ENCODE data around the gene KCNQ1.

Gene KCNQ1

GRCh38 chr11:2472428-2473186 lies 27.8 kb downstream of the KCNQ1 start:
- Histone ChIP-seq H3K36me3 (ENCODE audit: insufficient read depth, low read length) (no peaks in the 10 kb centered on the region), H2AFZ (ENCODE audit: low read depth, low read length) (no peak overlapping the region), H3K9ac (ENCODE audit: low read depth, low read length) (no peak overlapping the region), H3K4me2 (ENCODE audit: insufficient read depth, low read length) (no peak overlapping the region), H3K9me3 (ENCODE audit: insufficient read depth, low read length, severe bottlenecking) (no peaks in the 10 kb centered on the region), H3K4me3 (ENCODE audit: low read depth in 1 of 2, low read length in 2 of 2) (no peak overlapping the region), H4K20me1 (ENCODE audit: insufficient read depth, low read length) (peaks cover 19% of the 10 kb centered on the region), H3K27ac (ENCODE audit: low read length) (no peak overlapping the region), H3K4me1 (ENCODE audit: insufficient read depth, low read length) (peaks cover 1% of the 10 kb centered on the region), H3K27me3 (ENCODE audit: insufficient read depth, low read length, poor library complexity) (peaks cover 6% of the 10 kb centered on the region), H3K79me2 (ENCODE audit: insufficient read depth, low read length) (no peaks in the 10 kb centered on the region)
- DNase-seq = no peak
- no peak for ATAC-seq (ENCODE audit: insufficient read depth, low read depth)
- no peak for TF ChIP-seq EZH2 (IDR thresholded peaks at IDR 0.05; ENCODE audit: borderline replicate concordance, low read depth, low read length, severe bottlenecking)
- no peak for TF ChIP-seq CTCF (IDR thresholded peaks at IDR 0.05; ENCODE audit: borderline replicate concordance, extremely low read depth, low read length, poor library complexity, severe bottlenecking)

- Histone ChIP-seq H3K9me3 (ENCODE audit: insufficient read depth, low read length, severe bottlenecking) (no peaks in the 10 kb centered on the region), H3K79me2 (ENCODE audit: insufficient read depth, low read length) (no peaks in the 10 kb centered on the region), H3K4me3 (ENCODE audit: low read depth in 1 of 2, low read length in 2 of 2) (no peak overlapping the region), H3K4me2 (ENCODE audit: insufficient read depth, low read length) (no peak overlapping the region), H2AFZ (ENCODE audit: low read depth, low read length) (no peak overlapping the region), H3K4me1 (ENCODE audit: insufficient read depth, low read length) (no peaks in the 10 kb centered on the region), H4K20me1 (ENCODE audit: insufficient read depth, low read length) (peaks cover 12% of the 10 kb centered on the region), H3K36me3 (ENCODE audit: insufficient read depth, low read length) (no peaks in the 10 kb centered on the region), H3K27me3 (ENCODE audit: insufficient read depth, low read length, poor library complexity) (peaks cover 3% of the 10 kb centered on the region), H3K9ac (ENCODE audit: low read depth, low read length) (no peak overlapping the region), H3K27ac (ENCODE audit: low read length) (no peak overlapping the region)
- ATAC-seq (ENCODE audit: insufficient read depth, low read depth) (no peak), DNase-seq (no peak)
- TF ChIP-seq CTCF (IDR thresholded peaks at IDR 0.05; ENCODE audit: borderline replicate concordance, extremely low read depth, low read length, poor library complexity, severe bottlenecking) (no peak), EZH2 (IDR thresholded peaks at IDR 0.05; ENCODE audit: borderline replicate concordance, low read depth, low read length, severe bottlenecking) (no peak)
Measured at GRCh38 chr11:2473361-2474058, 28.7 kb downstream of the KCNQ1 start.

- H3K9ac ChIP-seq (ENCODE audit: low read depth, low read length) = no peak overlapping the region
- H3K4me2 ChIP-seq (ENCODE audit: insufficient read depth, low read length) = no peak overlapping the region
- no peak for ATAC-seq (ENCODE audit: insufficient read depth, low read depth)
- no peaks in the 10 kb centered on the region for H3K36me3 ChIP-seq (ENCODE audit: insufficient read depth, low read length)
- no peaks in the 10 kb centered on the region for H3K4me1 ChIP-seq (ENCODE audit: insufficient read depth, low read length)
- no peak overlapping the region for H3K4me3 ChIP-seq (ENCODE audit: low read depth in 1 of 2, low read length in 2 of 2)
- H4K20me1 ChIP-seq (ENCODE audit: insufficient read depth, low read length) = peaks cover 7% of the 10 kb centered on the region; the same call in 1 of the 2 replicates
- no peak for DNase-seq
- TF ChIP-seq EZH2 (IDR thresholded peaks at IDR 0.05; ENCODE audit: borderline replicate concordance, low read depth, low read length, severe bottlenecking) = no peak
- TF ChIP-seq CTCF (IDR thresholded peaks at IDR 0.05; ENCODE audit: borderline replicate concordance, extremely low read depth, low read length, poor library complexity, severe bottlenecking) = no peak
- H2AFZ ChIP-seq (ENCODE audit: low read depth, low read length) = no peak overlapping the region
- no peaks in the 10 kb centered on the region for H3K27me3 ChIP-seq (ENCODE audit: insufficient read depth, low read length, poor library complexity)
- no peak overlapping the region for H3K27ac ChIP-seq (ENCODE audit: low read length)
- peaks cover under 1% of the 10 kb centered on the region for H3K9me3 ChIP-seq (ENCODE audit: insufficient read depth, low read length, severe bottlenecking)
- H3K79me2 ChIP-seq (ENCODE audit: insufficient read depth, low read length) = no peaks in the 10 kb centered on the region
Measured at GRCh38 chr11:2474059-2474901, 29.5 kb downstream of the KCNQ1 start.
